Type B pancreatic cell (in vitro differentiated cells): ENCODE measurements around the gene STKLD1. TPM values are rescaled to one million over a fixed set of nuclear protein-coding genes. Genes with fewer than 3 reads are reported as not detected.

Source experiments
- DNase-seq: peaks from one replicate; pipeline ENCODE4 v3.0.0; 2021; ENCODE audit warnings: mixed read lengths; ENCODE audit not compliant: unreplicated experiment; ENCODE audit errors: extremely low spot score
- H3K27ac Mint-ChIP-seq: 2 replicates; pipeline ENCODE4 v1.8.0; 2021; ENCODE audit warnings: mild to moderate bottlenecking, mixed read lengths
- H3K27me3 Mint-ChIP-seq: 2 replicates; pipeline ENCODE4 v1.8.0; 2021; ENCODE audit warnings: mixed read lengths
- H3K36me3 Mint-ChIP-seq: 2 replicates; pipeline ENCODE4 v1.8.0; 2021; ENCODE audit warnings: mixed read lengths
- H3K4me1 Mint-ChIP-seq: one replicate; pipeline ENCODE4 v1.8.0; 2021; ENCODE audit warnings: mixed read lengths; ENCODE audit not compliant: unreplicated experiment
- H3K4me3 Mint-ChIP-seq: 2 replicates; pipeline ENCODE4 v1.8.0; 2021; ENCODE audit warnings: mild to moderate bottlenecking, mixed read lengths
- H3K9me3 Mint-ChIP-seq: 2 replicates; pipeline ENCODE4 v1.8.0; 2021; ENCODE audit warnings: mixed read lengths
- CTCF ChIP-seq: fragments of 200-600 bp; sonication (generic); conservative IDR thresholded peaks from 2 replicates; pipeline ENCODE4 v1.5.0; 2021; ENCODE audit warnings: antibody characterized with exemption, mild to moderate bottlenecking
- total RNA-seq: library from RNA; stranded (reverse); gene quantifications from 2 replicates; pipeline ENCODE4 v1.2.1, GENCODE V29; 2021; ENCODE audit warnings: low replicate concordance

STKLD1 gene
- total RNA-seq, 1 donor from 2014 or later = 3.9 TPM

- TF ChIP-seq CTCF = no peak
- peaks cover 45% of the 10 kb centered on the region for H3K4me1 Mint-ChIP-seq
- H3K27me3 Mint-ChIP-seq = no peaks in the 10 kb centered on the region
- H3K36me3 Mint-ChIP-seq = peaks cover 11% of the 10 kb centered on the region
- no peaks in the 10 kb centered on the region for H3K9me3 Mint-ChIP-seq
- peak overlapping the region; percentile 14 for H3K4me3 Mint-ChIP-seq
- no peak for DNase-seq
- H3K27ac Mint-ChIP-seq = peak overlapping the region; percentile 84
Observed at GRCh38 chr9:133369422-133369821, 6.7 kb upstream of the STKLD1 start.

- DNase-seq = no peak
- H3K9me3 Mint-ChIP-seq = no peaks in the 10 kb centered on the region
Observed at GRCh38 chr9:133369933-133370332, 6.2 kb upstream of the STKLD1 start.

GRCh38 chr9:133370685-133371084 lies 5.5 kb upstream of the STKLD1 start:
- Mint-ChIP-seq H3K4me1 (peaks cover 52% of the 10 kb centered on the region), H3K36me3 (peaks cover 15% of the 10 kb centered on the region), H3K27ac (peak overlapping the region; percentile 84), H3K27me3 (no peaks in the 10 kb centered on the region), H3K9me3 (no peaks in the 10 kb centered on the region), H3K4me3 (peak overlapping the region; percentile 73)
- TF ChIP-seq CTCF = no peak
- no peak for DNase-seq

More at GRCh38 chr9:133369933-133370332, 6.2 kb upstream of the STKLD1 start:
- Mint-ChIP-seq H3K27me3 (no peaks in the 10 kb centered on the region), H3K4me3 (no peak overlapping the region), H3K27ac (peak overlapping the region; percentile 84), H3K4me1 (peaks cover 50% of the 10 kb centered on the region), H3K36me3 (peaks cover 12% of the 10 kb centered on the region)
- TF ChIP-seq CTCF = no peak

- Mint-ChIP-seq H3K4me1 (peaks cover 52% of the 10 kb centered on the region), H3K27me3 (no peaks in the 10 kb centered on the region), H3K9me3 (no peaks in the 10 kb centered on the region), H3K36me3 (peaks cover 15% of the 10 kb centered on the region), H3K27ac (peak overlapping the region; percentile 84), H3K4me3 (peak overlapping the region; percentile 69)
- TF ChIP-seq CTCF = no peak
- DNase-seq = no peak
Observed at GRCh38 chr9:133371261-133371711, 4.9 kb upstream of the STKLD1 start.

GRCh38 chr9:133372144-133372543 lies 4.0 kb upstream of the STKLD1 start:
- DNase-seq = no peak
- H3K9me3 Mint-ChIP-seq = no peaks in the 10 kb centered on the region
- H3K36me3 Mint-ChIP-seq = peaks cover 15% of the 10 kb centered on the region
- no peaks in the 10 kb centered on the region for H3K27me3 Mint-ChIP-seq
- peak overlapping the region; percentile 66 for H3K4me3 Mint-ChIP-seq
- no peak for TF ChIP-seq CTCF
- peak overlapping the region; percentile 33 for H3K27ac Mint-ChIP-seq
- peaks cover 52% of the 10 kb centered on the region for H3K4me1 Mint-ChIP-seq
